Astrocyte of the spinal cord (primary cell): ENCODE results near the gene LSAMP.

ENCODE experiments used
- DNase-seq: peaks from one replicate; pipeline ENCODE4 v3.0.0; 2011; ENCODE audit warnings: low read depth, low spot score
- H3K4me3 ChIP-seq: 2 replicates; pipeline ENCODE4 v1.5.1; 2011; ENCODE audit warnings: low read depth, mild to moderate bottlenecking, low read length, moderate library complexity
- CTCF ChIP-seq: IDR thresholded peaks from 2 replicates; pipeline ENCODE4 v1.5.1; 2012; ENCODE audit warnings: low read depth, mild to moderate bottlenecking, low read length, inconsistent platforms
- in situ Hi-C: cut with HindIII; loops from 2 replicates; pipeline ENCODE4 v1.10.0; 2017; ENCODE audit warnings: low sequenced_read_pairs

Gene LSAMP

DNA sequence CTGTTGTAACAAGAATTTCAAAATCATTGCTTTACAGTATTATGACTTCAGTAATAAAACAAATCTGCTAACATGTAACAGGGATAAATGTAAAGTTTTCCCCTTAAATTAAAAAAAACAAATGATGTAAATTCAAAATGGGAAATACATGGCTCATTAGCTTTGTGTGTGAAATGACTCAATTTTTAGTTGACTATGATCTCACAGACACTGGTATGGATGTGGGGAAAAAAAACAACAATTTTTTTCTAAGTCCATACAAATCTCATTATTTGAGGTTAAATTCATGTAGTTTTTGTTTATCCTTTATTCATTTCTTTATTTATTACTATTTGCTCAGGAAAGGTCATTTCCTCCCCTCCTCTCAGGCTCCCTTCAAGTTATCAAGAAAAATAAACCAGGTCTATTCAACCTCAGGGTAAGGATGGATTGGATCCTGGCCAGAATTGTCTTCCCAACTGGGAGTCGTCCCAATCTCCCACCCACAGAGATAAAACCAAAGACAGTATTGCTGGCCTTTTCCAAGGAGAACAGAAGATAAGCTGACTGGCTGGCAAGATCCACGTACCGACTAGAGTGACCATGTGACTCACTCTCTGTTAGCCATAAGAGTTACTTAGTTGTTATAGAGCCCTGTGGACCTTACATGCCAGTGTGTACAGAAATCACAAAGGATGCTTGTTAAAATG lies 448.7 kb downstream of the LSAMP start:
- TF ChIP-seq CTCF = no peak
- no peak overlapping the region for H3K4me3 ChIP-seq
- DNase-seq = peak; percentile 75
- in situ Hi-C loops = no loop called here

- DNase-seq = no peak
- in situ Hi-C loops = no loop called here
- TF ChIP-seq CTCF = no peak
- H3K4me3 ChIP-seq = no peak overlapping the region
These were observed 454.6 kb downstream of the LSAMP start for GRCh38 chr3:115990669-115991068.

DNA sequence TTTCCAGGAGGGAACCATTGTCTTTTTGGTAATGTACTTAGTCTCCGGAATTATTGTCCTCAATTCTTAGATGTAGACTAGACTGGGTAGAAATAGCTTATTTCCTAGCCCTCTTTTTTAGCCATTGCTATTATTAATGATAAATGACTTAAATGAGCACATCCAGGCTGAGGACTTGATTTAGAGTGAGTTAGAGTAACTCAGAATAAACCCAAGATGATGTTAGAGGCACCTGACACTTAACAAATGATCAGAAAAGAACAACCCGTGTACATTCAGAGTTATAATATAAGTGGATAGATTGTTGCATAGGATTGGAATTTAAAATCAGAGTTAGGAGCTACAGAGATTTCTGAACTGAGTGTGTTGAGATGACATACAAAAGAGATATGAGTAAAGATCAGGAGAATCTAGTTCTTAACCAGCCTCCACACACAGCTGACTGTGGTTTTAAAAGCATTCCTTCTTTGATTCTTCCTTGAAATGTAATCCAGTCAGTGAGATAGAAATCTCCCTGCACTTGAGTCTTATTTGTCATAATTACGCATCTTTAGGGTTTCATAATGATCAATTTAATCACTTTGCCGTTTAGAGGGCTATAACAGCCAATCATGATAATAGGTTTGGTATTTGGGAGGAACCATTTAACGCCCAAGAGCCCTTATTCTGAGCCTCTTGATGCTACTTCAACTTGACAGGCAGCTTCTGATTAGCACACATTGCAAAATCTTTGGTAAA lies 455.4 kb downstream of the LSAMP start:
- DNase-seq = peak; percentile 75
- in situ Hi-C loops = no loop called here
- TF ChIP-seq CTCF = no peak
- no peak overlapping the region for H3K4me3 ChIP-seq

- in situ Hi-C loops = no loop called here
- H3K4me3 ChIP-seq = no peak overlapping the region
- DNase-seq = peak; percentile 35
- peak; percentile 46 for TF ChIP-seq CTCF
These were observed 458.6 kb downstream of the LSAMP start for GRCh38 chr3:115986555-115987207.

- DNase-seq = no peak
- no peak for TF ChIP-seq CTCF
- in situ Hi-C loops = no loop called here
- H3K4me3 ChIP-seq = no peak overlapping the region
These were observed 462.7 kb downstream of the LSAMP start for GRCh38 chr3:115982629-115983028.

- TF ChIP-seq CTCF = no peak
- DNase-seq = no peak
- H3K4me3 ChIP-seq = no peak overlapping the region
- in situ Hi-C loops = no loop called here
These were observed 463.2 kb downstream of the LSAMP start for GRCh38 chr3:115982108-115982507.
